Inflammatory macrophage treated with lipopolysaccharide for 1 hour (primary cell): ENCODE data around the gene LIPA.
"Not testable (repeated sequence)": the region's sequence is repeated elsewhere in the genome, so short reads cannot be mapped to it uniquely, and the experiment has no call there.

ENCODE experiments used
- DNase-seq, 2 donors: peaks; one replicate each; pipeline ENCODE4 v3.0.0-alpha.2; 2020 to 2022

LIPA gene

GRCh38 chr10:89207181-89207800 lies 44.3 kb downstream of the LIPA start, which contains the start of gene CH25H:
Gene CH25H, minus strand, starts transcription at chr10:89207317. Its CDS starts 25 bp downstream, at chr10:89207292.
- peak; percentile 59 to 75 for DNase-seq

- no peak for DNase-seq
These were observed 45.0 kb downstream of the LIPA start for GRCh38 chr10:89206402-89207180.

- no peak for DNase-seq
These were observed 46.9 kb downstream of the LIPA start for GRCh38 chr10:89204621-89205185.

- no peak for DNase-seq
These were observed 48.3 kb downstream of the LIPA start for GRCh38 chr10:89203237-89203636.

GRCh38 chr10:89202033-89202425 lies 49.5 kb downstream of the LIPA start:
- DNase-seq, result no peak

GRCh38 chr10:89201345-89202032 lies 50.1 kb downstream of the LIPA start:
- DNase-seq, result no peak

- no peak for DNase-seq
These were observed 54.1 kb downstream of the LIPA start for GRCh38 chr10:89197473-89197872.

GRCh38 chr10:89191301-89191700 lies 60.3 kb downstream of the LIPA start:
- not testable (repeated sequence) for DNase-seq

- DNase-seq, result no peak
These were observed 62.3 kb downstream of the LIPA start for GRCh38 chr10:89189211-89189734.

- DNase-seq, result no peak
These were observed 65.9 kb downstream of the LIPA start for GRCh38 chr10:89185658-89186057.

GRCh38 chr10:89184638-89185037 lies 66.9 kb downstream of the LIPA start:
- no peak for DNase-seq

- DNase-seq, result no peak
These were observed 68.0 kb downstream of the LIPA start for GRCh38 chr10:89183571-89183970.

GRCh38 chr10:89182894-89183293 lies 68.7 kb downstream of the LIPA start:
- no peak for DNase-seq

- no peak for DNase-seq
These were observed 75.8 kb downstream of the LIPA start for GRCh38 chr10:89175816-89176215.

- no peak for DNase-seq
These were observed 78.5 kb downstream of the LIPA start for GRCh38 chr10:89173075-89173474.

GRCh38 chr10:89171996-89172395 lies 79.6 kb downstream of the LIPA start:
- DNase-seq, result no peak

GRCh38 chr10:89171263-89171872 lies 80.2 kb downstream of the LIPA start:
- no peak for DNase-seq

GRCh38 chr10:89168354-89168900 lies 83.1 kb downstream of the LIPA start:
- peak in 1 of 2 donors; percentile 12 for DNase-seq

GRCh38 chr10:89167915-89168314 lies 83.7 kb downstream of the LIPA start:
- no peak for DNase-seq

GRCh38 chr10:89165923-89166322 lies 85.7 kb downstream of the LIPA start:
- DNase-seq, result no peak

- DNase-seq, result no peak
These were observed 86.7 kb downstream of the LIPA start for GRCh38 chr10:89164920-89165319.

GRCh38 chr10:89164080-89164479 lies 87.5 kb downstream of the LIPA start:
- peak; percentile 30 to 53 for DNase-seq
